LoVo (cell line): ENCODE data around the gene TUBA8.
"Not testable (repeated sequence)": the region's sequence is repeated elsewhere in the genome, so short reads cannot be mapped to it uniquely, and the experiment has no call there.

Source experiments
- DNase-seq: peaks from one replicate; pipeline ENCODE4 v3.0.0-alpha.2; 2016; ENCODE audit warnings: low spot score

The TUBA8 gene

DNA sequence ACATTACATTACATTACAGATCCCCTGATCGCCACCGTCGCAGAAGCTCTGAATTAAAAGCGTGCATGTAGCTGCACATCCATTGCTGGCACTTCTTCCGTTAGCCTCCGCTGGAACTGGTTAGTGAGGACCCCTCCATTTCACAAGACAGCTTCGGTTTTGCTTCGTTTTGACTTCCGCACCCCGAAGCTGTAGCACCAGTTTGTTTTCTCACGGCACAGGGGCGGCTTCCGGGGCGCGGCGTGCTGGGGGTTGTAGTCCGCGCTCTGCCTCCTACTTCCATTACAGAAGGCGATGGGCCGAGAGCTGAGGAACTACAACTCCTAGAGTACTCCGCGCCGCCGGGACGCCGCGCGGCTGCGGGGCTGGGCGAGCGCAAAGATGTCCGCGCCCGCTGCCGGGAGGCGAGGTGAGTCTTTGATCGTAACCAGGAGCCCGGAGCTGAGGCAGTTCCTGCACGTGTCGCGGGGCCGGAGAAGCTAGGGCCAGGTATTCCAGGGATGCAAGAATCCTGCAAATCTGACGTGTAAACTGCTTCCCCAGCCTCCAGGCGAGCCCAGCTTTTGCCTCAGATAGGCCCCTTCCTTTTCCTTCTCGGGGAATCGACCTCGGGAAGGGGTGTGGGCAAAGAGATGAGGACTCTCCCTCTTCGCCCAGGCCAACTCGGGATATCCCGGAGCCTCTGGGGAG is 32.8 kb upstream of the TUBA8 start, which contains the start of gene PEX26:
PEX26 (plus strand) TSS at position 352 of the 690 bp plus-strand sequence. CDS start 387 bp downstream, outside the sequence.
- peak; percentile 95 for DNase-seq

DNA sequence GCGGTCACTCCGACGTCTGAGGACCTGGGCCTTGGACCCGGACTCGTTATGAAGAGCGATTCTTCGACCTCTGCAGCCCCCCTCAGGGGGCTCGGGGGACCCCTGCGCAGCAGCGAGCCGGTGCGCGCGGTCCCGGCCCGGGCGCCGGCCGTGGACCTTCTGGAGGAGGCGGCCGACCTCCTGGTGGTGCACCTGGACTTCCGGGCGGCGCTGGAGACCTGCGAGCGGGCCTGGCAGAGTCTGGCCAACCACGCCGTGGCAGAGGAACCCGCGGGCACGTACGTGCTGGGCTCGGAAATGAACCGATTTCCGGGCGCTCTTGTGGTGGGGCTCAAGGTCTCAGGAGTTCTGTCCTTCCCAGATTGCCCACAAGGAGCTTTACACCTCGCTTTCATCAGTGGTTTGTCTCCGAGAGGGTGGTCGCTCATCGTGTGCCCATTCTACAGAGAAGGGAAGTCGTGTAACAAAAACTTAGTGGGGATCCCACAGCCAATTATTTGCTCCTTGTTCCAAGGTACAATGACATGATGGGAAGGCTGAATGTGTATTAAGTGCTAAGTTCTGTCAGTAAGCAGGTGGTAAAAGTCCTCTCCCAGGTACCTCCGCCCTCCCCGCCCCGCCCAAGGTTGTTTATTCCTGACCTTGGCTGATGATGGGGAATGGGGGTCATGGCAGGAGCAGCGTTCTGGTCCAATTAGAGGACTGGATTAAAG is 32.1 kb upstream of the TUBA8 start:
- peak; percentile 52 for DNase-seq

- DNase-seq, result no peak
Observed at GRCh38 chr22:18079706-18080233, 30.8 kb upstream of the TUBA8 start.

GRCh38 chr22:18081416-18081815 is 29.2 kb upstream of the TUBA8 start:
- DNase-seq, result no peak

- no peak for DNase-seq
Observed at GRCh38 chr22:18082467-18082866, 28.1 kb upstream of the TUBA8 start.

DNA sequence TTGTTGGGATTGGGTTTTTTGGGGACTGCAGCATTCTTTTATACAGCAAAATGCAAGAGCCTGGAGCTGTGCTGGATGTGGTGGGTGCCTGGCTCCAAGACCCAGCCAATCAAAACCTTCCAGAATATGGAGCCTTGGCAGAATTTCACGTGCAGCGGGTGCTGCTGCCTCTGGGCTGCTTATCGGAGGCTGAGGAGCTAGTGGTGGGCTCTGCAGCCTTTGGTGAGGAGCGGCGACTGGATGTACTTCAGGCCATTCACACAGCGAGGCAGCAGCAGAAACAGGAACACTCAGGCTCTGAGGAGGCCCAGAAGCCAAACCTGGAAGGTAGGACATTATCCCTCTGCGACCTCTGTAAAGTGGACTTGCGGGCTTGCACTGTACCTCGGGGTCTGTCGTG is 27.2 kb upstream of the TUBA8 start:
- no peak for DNase-seq

- peak; percentile 70 for DNase-seq
Observed at GRCh38 chr22:18085188-18085587, 25.4 kb upstream of the TUBA8 start.

DNA sequence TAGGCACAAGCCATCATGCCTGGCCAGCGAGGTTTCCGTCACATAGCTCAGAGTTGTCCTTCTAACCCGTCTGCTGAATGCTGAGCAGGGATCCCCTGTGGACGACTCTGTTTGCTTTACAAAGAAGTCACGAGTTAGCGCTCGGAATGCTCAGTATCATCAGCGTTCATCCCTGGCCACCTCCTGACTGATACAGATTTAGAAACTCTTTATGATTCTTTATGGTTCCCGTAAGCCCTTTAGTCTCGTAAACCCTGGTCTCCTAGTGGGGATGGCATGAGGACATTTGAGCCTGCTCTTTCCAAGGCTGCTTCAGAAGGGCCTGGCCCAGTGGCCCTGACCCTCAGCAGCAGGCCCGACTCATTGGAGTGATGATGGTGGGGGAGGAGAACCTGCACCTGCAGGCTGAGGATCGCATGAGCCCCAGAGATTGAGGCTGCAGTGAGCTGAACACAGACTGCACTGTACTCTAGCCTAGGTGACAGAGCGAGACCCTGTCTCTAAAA is 23.2 kb upstream of the TUBA8 start:
- no peak for DNase-seq

- no peak for DNase-seq
Observed at GRCh38 chr22:18088825-18089568, 21.6 kb upstream of the TUBA8 start.

DNA sequence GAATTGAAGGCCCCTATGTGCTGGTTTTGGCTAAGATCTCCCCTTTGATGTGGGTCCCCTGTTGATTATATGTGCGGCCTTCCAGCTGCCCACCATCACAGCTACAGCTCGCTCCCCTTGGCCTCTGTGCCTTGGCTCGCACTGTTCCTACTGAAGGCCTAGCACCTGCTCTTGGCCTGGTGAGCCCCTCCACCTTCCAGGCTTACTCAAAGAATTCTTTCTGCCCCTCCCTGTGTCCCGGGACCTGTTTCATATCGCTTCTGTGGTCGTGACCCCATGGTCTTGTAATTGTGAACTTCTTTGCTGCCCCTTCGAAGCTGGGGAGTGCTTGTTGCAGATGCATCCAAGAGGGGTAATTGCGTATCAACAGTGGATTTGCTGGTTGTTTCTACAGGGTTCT is 20.3 kb upstream of the TUBA8 start:
- DNase-seq, result no peak

- DNase-seq, result no peak
Observed at GRCh38 chr22:18091478-18091877, 19.1 kb upstream of the TUBA8 start.

- peak; percentile 75 for DNase-seq
Observed at GRCh38 chr22:18091916-18092526, 18.6 kb upstream of the TUBA8 start.

GRCh38 chr22:18093661-18094060 is 16.9 kb upstream of the TUBA8 start:
- DNase-seq, result no peak

- no peak for DNase-seq
Observed at GRCh38 chr22:18095101-18095805, 15.4 kb upstream of the TUBA8 start.

GRCh38 chr22:18096823-18097222 is 13.8 kb upstream of the TUBA8 start:
- DNase-seq, result no peak

DNA sequence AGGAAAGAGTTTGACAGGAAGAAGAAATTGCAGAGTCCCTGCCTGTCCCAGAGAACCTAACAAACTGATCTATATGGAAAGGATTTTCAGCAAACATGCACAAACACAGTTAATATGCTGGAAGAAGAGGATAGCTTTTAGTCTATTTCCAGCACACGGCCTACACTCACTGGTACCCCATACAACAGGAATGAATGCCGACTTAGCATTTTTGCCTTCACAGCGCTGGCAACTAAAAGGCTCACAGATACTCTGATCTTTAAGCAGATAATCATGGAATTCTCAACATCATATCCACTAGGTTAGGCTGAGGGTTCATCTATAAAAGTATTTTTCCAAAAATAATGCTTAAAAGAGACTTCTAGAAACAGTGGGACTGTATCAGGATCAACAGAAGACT is 9.8 kb upstream of the TUBA8 start:
- no peak for DNase-seq

DNA sequence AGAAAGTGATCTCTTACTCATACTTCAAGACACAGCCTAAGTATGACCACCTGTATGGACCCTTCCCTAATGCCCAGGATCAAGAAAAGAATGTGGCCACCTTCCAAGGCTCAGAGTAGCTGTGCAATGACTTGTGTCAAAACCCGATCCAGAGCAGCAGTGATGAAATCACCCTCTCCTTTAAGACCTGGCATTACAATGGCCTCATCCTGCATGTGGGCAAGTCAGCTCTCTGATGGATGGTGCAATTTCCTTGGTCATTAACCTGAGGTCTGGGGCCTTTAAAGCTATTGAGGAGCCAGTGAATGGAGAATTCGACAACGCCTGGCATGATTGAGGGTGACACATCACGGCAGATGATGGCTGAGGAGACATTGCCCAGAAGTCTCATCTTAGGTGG is 9.1 kb upstream of the TUBA8 start:
- DNase-seq, result no peak

DNA sequence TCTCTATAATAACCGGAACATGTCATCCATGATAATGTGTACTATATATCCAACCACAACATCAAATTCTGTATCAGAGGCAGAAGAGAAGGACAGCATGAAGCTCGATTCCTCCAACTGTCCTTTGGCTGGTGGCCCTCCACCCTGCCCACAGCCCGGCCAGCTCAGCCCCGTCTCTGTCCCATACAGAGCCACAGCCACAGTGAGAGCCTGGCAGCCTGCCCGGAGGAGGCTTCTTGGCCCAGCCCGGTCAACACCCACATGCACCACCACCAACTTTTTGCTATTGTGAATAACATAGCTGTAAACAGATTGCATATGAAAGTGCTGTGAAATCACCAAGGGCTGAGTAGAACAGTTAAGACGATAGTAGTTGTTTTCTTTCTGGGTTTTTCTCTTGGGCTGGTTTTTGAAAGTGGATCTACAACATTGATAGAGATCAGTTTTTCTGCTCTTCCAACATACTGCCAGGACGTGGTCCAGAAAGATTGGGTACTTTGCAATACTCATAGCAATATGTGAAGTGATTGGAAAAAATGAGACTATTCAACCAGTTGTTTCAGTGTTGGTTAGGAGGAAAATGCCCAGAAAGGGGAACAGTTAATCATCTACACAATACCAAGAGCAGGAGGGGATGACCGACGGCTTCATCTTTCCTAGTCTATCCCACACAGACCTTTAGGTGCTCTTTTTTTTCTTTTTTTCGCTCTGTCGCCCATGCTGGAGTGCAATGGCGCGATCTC is 6.9 kb upstream of the TUBA8 start:
- DNase-seq, result no peak

- no peak for DNase-seq
Observed at GRCh38 chr22:18104566-18104965, 6.0 kb upstream of the TUBA8 start.

GRCh38 chr22:18105981-18106380 is 4.6 kb upstream of the TUBA8 start:
- not testable (repeated sequence) for DNase-seq
